Endodermal cell (in vitro differentiated cells): ENCODE data around the gene ASTN2. TPM values are rescaled to one million over a fixed set of nuclear protein-coding genes. Genes with fewer than 3 reads are reported as not detected.
A peak's percentile ranks its signal among the peaks of the same experiment; 100 is the strongest.

Source experiments
- DNase-seq: peaks from one replicate; pipeline ENCODE4 v3.0.0-alpha.2; 2017
- H3K27ac ChIP-seq: 2 replicates; pipeline ENCODE4 v1.5.1; 2013; ENCODE audit warnings: mild to moderate bottlenecking, low read depth, low read length, moderate library complexity
- H3K27me3 ChIP-seq: 2 replicates; pipeline ENCODE4 v1.6.1; 2013; ENCODE audit warnings: mild to moderate bottlenecking, low read length, moderate library complexity; ENCODE audit not compliant: insufficient read depth, control insufficient read depth, poor library complexity, severe bottlenecking
- H3K36me3 ChIP-seq: 2 replicates; pipeline ENCODE4 v1.7.0; 2013; ENCODE audit warnings: mild to moderate bottlenecking, low read length, moderate library complexity; ENCODE audit not compliant: control insufficient read depth, insufficient read depth
- H3K4me1 ChIP-seq: one replicate; pipeline ENCODE4 v1.7.0; 2013; ENCODE audit warnings: low read length; ENCODE audit not compliant: control insufficient read depth, insufficient read depth
- H3K4me3 ChIP-seq: 2 replicates; pipeline ENCODE4 v1.5.1; 2013; ENCODE audit warnings: mild to moderate bottlenecking, low read length, moderate library complexity
- H3K9ac ChIP-seq: 2 replicates; pipeline ENCODE4 v1.6.1; 2013; ENCODE audit warnings: mild to moderate bottlenecking, low read length, moderate library complexity; ENCODE audit not compliant: poor library complexity, severe bottlenecking; ENCODE audit errors: extremely low read depth
- H3K9me3 ChIP-seq: 2 replicates; pipeline ENCODE4 v1.6.1; 2013; ENCODE audit warnings: mild to moderate bottlenecking, low read length, moderate library complexity; ENCODE audit not compliant: control insufficient read depth
- H3K27ac Mint-ChIP-seq: 2 replicates; pipeline ENCODE4 v1.8.0; 2020; ENCODE audit warnings: mixed read lengths
- H3K27me3 Mint-ChIP-seq: 2 replicates; pipeline ENCODE4 v1.8.0; 2021; ENCODE audit warnings: mild to moderate bottlenecking, mixed read lengths; ENCODE audit not compliant: insufficient read depth
- H3K36me3 Mint-ChIP-seq: 2 replicates; pipeline ENCODE4 v1.8.0; 2020; ENCODE audit warnings: low read depth, mixed read lengths
- H3K4me1 Mint-ChIP-seq: 2 replicates; pipeline ENCODE4 v1.8.0; 2020; ENCODE audit warnings: mixed read lengths
- H3K4me3 Mint-ChIP-seq: 2 replicates; pipeline ENCODE4 v1.8.0; 2020; ENCODE audit warnings: mild to moderate bottlenecking, moderate library complexity, mixed read lengths
- H3K9me3 Mint-ChIP-seq: 2 replicates; pipeline ENCODE4 v1.8.0; 2020; ENCODE audit warnings: mild to moderate bottlenecking, mixed read lengths
- WGBS, 2 experiments: methylation state at CpG; one replicate each; pipeline versions ENCODE4 v1.1.5 to v1.1.7; 2013; ENCODE audit warnings: missing lambda C conversion rate in 2 of 2, mixed read lengths in 1 of 2; ENCODE audit not compliant: insufficient coverage in 1 of 2, insufficient read length in 1 of 2; 5-methylcytosine and 5-hydroxymethylcytosine counted together
- total RNA-seq, 2 donors: library from RNA; stranded (reverse); fragmentation: NEBNext Ultra II Directional in 1 of 2; extraction: Animal tissue kit (Norgen Biotek cat#: 25700) in 1 of 2; gene quantifications; 2 replicates in 1 of 2; 3 replicates in 1 of 2; pipeline ENCODE4 v1.2.1, GENCODE V29; 2021
- TF ChIP-seq, protein P1 (sequence below): fragments of 200-600 bp; sonication (generic); conservative IDR thresholded peaks from 2 replicates; pipeline ENCODE4 v1.5.0; 2021; ENCODE audit warnings: antibody characterized with exemption, mild to moderate bottlenecking

ASTN2 gene
- total RNA-seq, 2 donors from 2014 or later: 8.9 to 10.4 TPM

DNA sequence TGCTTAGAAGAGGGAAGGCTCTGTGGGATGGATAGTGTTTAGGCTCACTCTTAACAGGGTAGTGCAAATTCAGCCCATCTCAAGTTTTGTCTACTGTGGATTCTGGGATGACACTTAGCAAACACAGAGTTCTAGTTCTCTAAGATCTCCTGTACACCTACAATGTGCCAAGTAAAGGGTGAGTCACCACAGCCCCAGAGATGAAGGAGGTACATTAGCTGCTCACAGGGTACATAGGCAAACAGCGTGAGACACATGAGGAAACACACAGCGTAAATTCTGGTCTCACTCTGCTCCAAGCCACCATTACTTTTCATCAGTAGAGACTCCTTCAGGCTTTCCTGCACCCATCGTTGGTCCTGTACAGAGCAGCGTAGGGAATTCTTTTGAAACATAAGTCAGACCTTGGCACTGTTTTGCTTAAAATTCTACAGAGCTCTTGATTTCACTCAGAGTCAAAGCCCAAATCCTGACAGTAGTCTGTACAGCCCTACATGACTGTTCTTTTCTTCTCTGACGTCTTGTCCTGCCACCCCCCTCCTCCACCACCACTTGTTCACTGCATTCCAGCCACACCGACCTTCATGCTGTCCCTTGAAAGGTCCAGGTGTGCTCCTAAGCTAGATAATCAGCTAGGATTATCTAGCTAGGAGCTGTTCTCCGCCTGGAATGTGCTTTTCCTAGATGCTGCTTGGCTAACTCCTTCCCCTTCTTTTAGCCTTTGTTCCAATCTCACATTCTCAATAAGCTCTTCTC is 8.7 kb downstream of the ASTN2 start:
- peaks cover 12% of the 10 kb centered on the region for H3K4me1 Mint-ChIP-seq
- no peak for DNase-seq
- H3K9me3 Mint-ChIP-seq: no peaks in the 10 kb centered on the region
- Histone ChIP-seq H3K36me3 (no peaks in the 10 kb centered on the region), H3K27me3 (peaks cover 15% of the 10 kb centered on the region), H3K4me3 (no peak overlapping the region), H3K27ac (no peak overlapping the region), H3K4me1 (peaks cover 8% of the 10 kb centered on the region), H3K9me3 (no peaks in the 10 kb centered on the region), H3K9ac (no peak overlapping the region)
- 80 to 81% methylated on average over 7 of the region's 7 CpGs for WGBS, 2 experiments
- no peak overlapping the region for H3K4me3 Mint-ChIP-seq
- no peaks in the 10 kb centered on the region for H3K36me3 Mint-ChIP-seq
- peaks cover 24% of the 10 kb centered on the region for H3K27me3 Mint-ChIP-seq
- TF ChIP-seq, protein P1, sequence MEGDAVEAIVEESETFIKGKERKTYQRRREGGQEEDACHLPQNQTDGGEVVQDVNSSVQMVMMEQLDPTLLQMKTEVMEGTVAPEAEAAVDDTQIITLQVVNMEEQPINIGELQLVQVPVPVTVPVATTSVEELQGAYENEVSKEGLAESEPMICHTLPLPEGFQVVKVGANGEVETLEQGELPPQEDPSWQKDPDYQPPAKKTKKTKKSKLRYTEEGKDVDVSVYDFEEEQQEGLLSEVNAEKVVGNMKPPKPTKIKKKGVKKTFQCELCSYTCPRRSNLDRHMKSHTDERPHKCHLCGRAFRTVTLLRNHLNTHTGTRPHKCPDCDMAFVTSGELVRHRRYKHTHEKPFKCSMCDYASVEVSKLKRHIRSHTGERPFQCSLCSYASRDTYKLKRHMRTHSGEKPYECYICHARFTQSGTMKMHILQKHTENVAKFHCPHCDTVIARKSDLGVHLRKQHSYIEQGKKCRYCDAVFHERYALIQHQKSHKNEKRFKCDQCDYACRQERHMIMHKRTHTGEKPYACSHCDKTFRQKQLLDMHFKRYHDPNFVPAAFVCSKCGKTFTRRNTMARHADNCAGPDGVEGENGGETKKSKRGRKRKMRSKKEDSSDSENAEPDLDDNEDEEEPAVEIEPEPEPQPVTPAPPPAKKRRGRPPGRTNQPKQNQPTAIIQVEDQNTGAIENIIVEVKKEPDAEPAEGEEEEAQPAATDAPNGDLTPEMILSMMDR: no peak
- H3K27ac Mint-ChIP-seq: no peak overlapping the region

DNA sequence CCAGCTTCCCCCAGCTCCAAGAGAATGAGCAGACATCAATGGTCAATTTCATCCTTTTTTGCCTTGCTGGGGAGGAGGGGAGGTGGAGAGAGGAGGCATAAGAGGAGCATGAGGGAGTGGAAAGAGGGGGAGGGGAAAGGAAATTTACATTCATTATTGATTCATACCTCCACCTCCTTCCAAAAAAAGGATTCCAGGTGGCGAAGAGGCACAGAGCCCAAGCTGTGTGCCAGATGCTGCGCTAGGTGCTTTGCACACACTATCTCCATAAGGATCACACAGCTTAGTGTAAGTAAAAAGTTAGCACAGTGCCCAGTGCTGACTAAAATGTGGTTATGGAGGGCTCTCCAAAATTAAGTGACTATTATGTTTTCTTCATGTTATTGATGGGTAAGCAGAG is 11.0 kb downstream of the ASTN2 start:
- H3K36me3 ChIP-seq: no peaks in the 10 kb centered on the region
- no peak overlapping the region for H3K27ac Mint-ChIP-seq
- H3K27ac ChIP-seq: no peak overlapping the region
- 95% methylated on average over 2 of the region's 2 CpGs; no CpG with 5 or more reads in 1 of the 2 experiments for WGBS, 2 experiments
- no peak overlapping the region for H3K4me3 Mint-ChIP-seq
- no peaks in the 10 kb centered on the region for H3K9me3 Mint-ChIP-seq
- no peak overlapping the region for H3K9ac ChIP-seq
- peaks cover 3% of the 10 kb centered on the region for H3K27me3 Mint-ChIP-seq
- no peaks in the 10 kb centered on the region for H3K9me3 ChIP-seq
- no peaks in the 10 kb centered on the region for H3K27me3 ChIP-seq
- H3K4me1 Mint-ChIP-seq: peaks cover 20% of the 10 kb centered on the region
- no peak for DNase-seq
- TF ChIP-seq, protein P1: no peak
- no peaks in the 10 kb centered on the region for H3K36me3 Mint-ChIP-seq
- peaks cover 8% of the 10 kb centered on the region for H3K4me1 ChIP-seq
- H3K4me3 ChIP-seq: no peak overlapping the region

- H3K27ac ChIP-seq: no peak overlapping the region
- no peak overlapping the region for H3K9ac ChIP-seq
- Mint-ChIP-seq H3K27me3 (peaks cover 2% of the 10 kb centered on the region), H3K9me3 (no peaks in the 10 kb centered on the region), H3K4me1 (peaks cover 20% of the 10 kb centered on the region), H3K36me3 (no peaks in the 10 kb centered on the region), H3K4me3 (no peak overlapping the region), H3K27ac (no peak overlapping the region)
- no peaks in the 10 kb centered on the region for H3K27me3 ChIP-seq
- WGBS, 2 experiments: 69 to 70% methylated on average over 4 to 6 of the region's 6 CpGs
- no peaks in the 10 kb centered on the region for H3K36me3 ChIP-seq
- no peaks in the 10 kb centered on the region for H3K9me3 ChIP-seq
- no peak overlapping the region for H3K4me3 ChIP-seq
- TF ChIP-seq, protein P1: no peak
- DNase-seq: peak; percentile 59
- H3K4me1 ChIP-seq: peaks cover 8% of the 10 kb centered on the region
Observed at GRCh38 chr9:117403403-117403811, 11.4 kb downstream of the ASTN2 start.
